DOHH2 (cell line): ENCODE measurements around the gene WNT9B.

Experiments used
- H3F3A ChIP-seq: fragments of 200-600 bp; sonication (generic), shearing (Covaris generic); 2 replicates; pipeline ENCODE4 v1.6.0; 2016; ENCODE audit warnings: antibody characterized with exemption, mild to moderate bottlenecking; ENCODE audit not compliant: control insufficient read depth, insufficient read depth
- H3K27ac ChIP-seq: fragments of 200-600 bp; sonication (generic); 2 replicates; pipeline ENCODE4 v1.5.1; 2014; ENCODE audit warnings: low read depth, mild to moderate bottlenecking, low read length, moderate library complexity
- H3K27me3 ChIP-seq: fragments of 200-600 bp; sonication (generic); 2 replicates; pipeline ENCODE4 v1.6.1; 2014; ENCODE audit warnings: mild to moderate bottlenecking, low read length, mixed read lengths; ENCODE audit not compliant: control insufficient read depth
- H3K36me3 ChIP-seq: fragments of 200-600 bp; sonication (generic); 2 replicates; pipeline ENCODE4 v1.6.1; 2014; ENCODE audit warnings: mild to moderate bottlenecking, low read length, moderate library complexity, mixed read lengths; ENCODE audit not compliant: control insufficient read depth
- H3K4me1 ChIP-seq: fragments of 200-600 bp; sonication (generic); 2 replicates; pipeline ENCODE4 v1.6.1; 2014; ENCODE audit warnings: mild to moderate bottlenecking, low read length, mixed read lengths; ENCODE audit not compliant: control insufficient read depth
- H3K4me2 ChIP-seq: fragments of 200-600 bp; sonication (generic); 2 replicates; pipeline ENCODE4 v1.6.0; 2014; ENCODE audit warnings: mild to moderate bottlenecking, low read length, moderate library complexity
- H3K4me3 ChIP-seq: fragments of 200-600 bp; sonication (generic); 2 replicates; pipeline ENCODE4 v1.5.1; 2014; ENCODE audit warnings: mild to moderate bottlenecking, low read length, mixed read lengths
- H3K79me2 ChIP-seq: fragments of 200-600 bp; sonication (generic); 2 replicates; pipeline ENCODE4 v1.6.1; 2014; ENCODE audit warnings: mild to moderate bottlenecking, low read length, mixed read lengths; ENCODE audit not compliant: control insufficient read depth
- H3K9me2 ChIP-seq: fragments of 200-600 bp; sonication (generic); replicated peaks from 2 replicates; pipeline ENCODE4 v1.6.1; 2014; ENCODE audit warnings: mild to moderate bottlenecking, low read length, mixed read lengths; ENCODE audit not compliant: control insufficient read depth
- H3K9me3 ChIP-seq: fragments of 200-600 bp; sonication (generic); 2 replicates; pipeline ENCODE4 v1.6.1; 2014; ENCODE audit warnings: antibody characterized with exemption, low read length, mixed read lengths; ENCODE audit not compliant: control insufficient read depth, insufficient read depth
- H4K20me1 ChIP-seq: fragments of 200-600 bp; sonication (generic); 2 replicates; pipeline ENCODE4 v1.6.0; 2014; ENCODE audit warnings: low read depth, mild to moderate bottlenecking, antibody characterized with exemption, low read length, moderate library complexity; ENCODE audit not compliant: control insufficient read depth, insufficient read depth
- CTCF ChIP-seq: fragments of 200-600 bp; sonication (generic); IDR thresholded peaks from one replicate; pipeline ENCODE4 v1.5.1; 2014; ENCODE audit warnings: antibody characterized with exemption, mild to moderate bottlenecking, low read depth, low read length; ENCODE audit not compliant: poor library complexity, severe bottlenecking
- EZH2phosphoT487 ChIP-seq: fragments of 200-600 bp; sonication (generic); IDR thresholded peaks from 2 replicates; pipeline ENCODE4 v1.6.1; 2017; ENCODE audit warnings: borderline replicate concordance, mild to moderate bottlenecking, antibody characterized with exemption, low read length, moderate library complexity, mixed read lengths

WNT9B gene

GRCh38 chr17:46888727-46889126, 37.3 kb downstream of the WNT9B start:
- H3K79me2 ChIP-seq: no peaks in the 10 kb centered on the region
- H4K20me1 ChIP-seq: 0 out of 2 replicates have a peak, but pooled peaks cover 2% of the 10 kb centered on the region

DNA sequence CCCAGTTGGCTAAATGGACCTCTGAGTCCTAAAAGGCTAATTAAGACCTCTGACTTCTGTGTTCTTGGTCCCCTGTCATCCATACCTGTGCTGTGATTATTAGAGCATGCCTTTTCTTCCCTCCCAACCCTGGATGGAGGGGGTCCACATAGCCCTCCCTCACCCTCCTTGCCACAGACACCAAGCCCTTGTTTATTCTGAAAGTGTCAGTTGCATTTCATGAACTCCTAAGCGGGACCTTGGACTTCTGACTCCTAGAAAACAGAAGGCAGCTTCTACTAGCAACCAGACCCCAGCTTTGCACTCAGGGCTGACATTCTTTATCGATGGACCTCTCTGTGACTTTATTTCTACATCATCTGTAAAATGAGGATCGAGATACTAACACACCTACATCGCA, 38.1 kb downstream of the WNT9B start:
- Histone ChIP-seq H3K27me3 (peaks cover 59% of the 10 kb centered on the region), H3F3A (no peaks in the 10 kb centered on the region), H3K36me3 (no peaks in the 10 kb centered on the region), H3K79me2 (no peaks in the 10 kb centered on the region), H3K9me2 (no peaks in the 10 kb centered on the region), H3K4me2 (no peak overlapping the region), H3K27ac (no peak overlapping the region), H3K9me3 (no peaks in the 10 kb centered on the region), H3K4me1 (no peaks in the 10 kb centered on the region), H3K4me3 (no peak overlapping the region), H4K20me1 (0 out of 2 replicates have a peak, but pooled peaks cover 2% of the 10 kb centered on the region)
- TF ChIP-seq EZH2phosphoT487 (no peak), CTCF (no peak)

More at GRCh38 chr17:46888727-46889126, 37.3 kb downstream of the WNT9B start:
- Histone ChIP-seq H3K4me3 (no peak overlapping the region), H3K36me3 (no peaks in the 10 kb centered on the region), H3K9me2 (no peaks in the 10 kb centered on the region), H3K4me2 (no peak overlapping the region), H3K27ac (no peak overlapping the region), H3K4me1 (no peaks in the 10 kb centered on the region), H3K27me3 (peaks cover 59% of the 10 kb centered on the region), H3K9me3 (no peaks in the 10 kb centered on the region), H3F3A (no peaks in the 10 kb centered on the region)
- TF ChIP-seq EZH2phosphoT487 (no peak), CTCF (no peak)

- Histone ChIP-seq H3K4me1 (no peaks in the 10 kb centered on the region), H3K4me3 (no peak overlapping the region), H3K9me3 (no peaks in the 10 kb centered on the region), H3K27ac (no peak overlapping the region), H3K4me2 (no peak overlapping the region), H3K79me2 (no peaks in the 10 kb centered on the region), H3F3A (no peaks in the 10 kb centered on the region), H3K9me2 (no peaks in the 10 kb centered on the region), H4K20me1 (0 out of 2 replicates have a peak, but pooled peaks cover 2% of the 10 kb centered on the region), H3K36me3 (no peaks in the 10 kb centered on the region), H3K27me3 (peaks cover 59% of the 10 kb centered on the region)
- TF ChIP-seq EZH2phosphoT487 (no peak), CTCF (no peak)
Measured at GRCh38 chr17:46889992-46890564, 38.7 kb downstream of the WNT9B start.
